ENCODE results near the gene STC2.

Gene STC2

GRCh38 chr5:173314166-173314952, 13.9 kb downstream of the STC2 start:
- DNase-seq (ENCODE audit: extremely low read depth in 1 of 2, low read depth in 1 of 2) = no peak

GRCh38 chr5:173313351-173313801, 14.8 kb downstream of the STC2 start:
- no peak for DNase-seq (ENCODE audit: extremely low read depth in 1 of 2, low read depth in 1 of 2)

- no peak for DNase-seq (ENCODE audit: extremely low read depth in 1 of 2, low read depth in 1 of 2)
Observed at GRCh38 chr5:173312821-173313220, 15.4 kb downstream of the STC2 start.

- no peak for DNase-seq (ENCODE audit: extremely low read depth in 1 of 2, low read depth in 1 of 2)
Observed at GRCh38 chr5:173311818-173312585, 16.2 kb downstream of the STC2 start.

- no peak for DNase-seq (ENCODE audit: extremely low read depth in 1 of 2, low read depth in 1 of 2)
Observed at GRCh38 chr5:173310861-173311785, 17.1 kb downstream of the STC2 start.

GRCh38 chr5:173310218-173310769, 17.9 kb downstream of the STC2 start:
- no peak for DNase-seq (ENCODE audit: extremely low read depth in 1 of 2, low read depth in 1 of 2)

- DNase-seq (ENCODE audit: extremely low read depth in 1 of 2, low read depth in 1 of 2) = no peak
Observed at GRCh38 chr5:173309731-173310130, 18.5 kb downstream of the STC2 start.

- DNase-seq (ENCODE audit: extremely low read depth in 1 of 2, low read depth in 1 of 2) = no peak
Observed at GRCh38 chr5:173308226-173308625, 20.0 kb downstream of the STC2 start.

GRCh38 chr5:173307695-173308094, 20.5 kb downstream of the STC2 start:
- no peak for DNase-seq (ENCODE audit: extremely low read depth in 1 of 2, low read depth in 1 of 2)

- DNase-seq (ENCODE audit: extremely low read depth in 1 of 2, low read depth in 1 of 2) = no peak
Observed at GRCh38 chr5:173306695-173307094, 21.5 kb downstream of the STC2 start.

- no peak for DNase-seq (ENCODE audit: extremely low read depth in 1 of 2, low read depth in 1 of 2)
Observed at GRCh38 chr5:173304591-173304988, 23.6 kb downstream of the STC2 start.

- no peak for DNase-seq (ENCODE audit: extremely low read depth in 1 of 2, low read depth in 1 of 2)
Observed at GRCh38 chr5:173303878-173304590, 24.2 kb downstream of the STC2 start.

- no peak for DNase-seq (ENCODE audit: extremely low read depth in 1 of 2, low read depth in 1 of 2)
Observed at GRCh38 chr5:173302546-173303155, 25.6 kb downstream of the STC2 start.

GRCh38 chr5:173301695-173302545, 26.3 kb downstream of the STC2 start:
- DNase-seq (ENCODE audit: extremely low read depth in 1 of 2, low read depth in 1 of 2) = no peak

- no peak for DNase-seq (ENCODE audit: extremely low read depth in 1 of 2, low read depth in 1 of 2)
Observed at GRCh38 chr5:173300389-173301047, 27.7 kb downstream of the STC2 start.

GRCh38 chr5:173299820-173300219, 28.4 kb downstream of the STC2 start:
- DNase-seq (ENCODE audit: extremely low read depth in 1 of 2, low read depth in 1 of 2) = no peak

- no peak for DNase-seq (ENCODE audit: extremely low read depth in 1 of 2, low read depth in 1 of 2)
Observed at GRCh38 chr5:173298213-173298926, 29.8 kb downstream of the STC2 start.

- no peak for DNase-seq (ENCODE audit: extremely low read depth in 1 of 2, low read depth in 1 of 2)
Observed at GRCh38 chr5:173297813-173298212, 30.4 kb downstream of the STC2 start.

All from stimulated activated CD8-positive, alpha-beta memory T cell treated with anti-CD3 and anti-CD28 coated beads, Interleukin-7, amount 100 ng/mL, for 48 hours (primary cell).